Activated CD8-positive, alpha-beta T cell treated with anti-CD3 and anti-CD28 coated beads, Interleukin-2, amount 10 ng/mL, durations not matched to agents 7 days and 5 days (primary cell): Measurements from ENCODE around the gene CABLES1. TPM values are rescaled to one million over a fixed set of nuclear protein-coding genes. Genes with fewer than 3 reads are reported as not detected.

Source experiments
- ATAC-seq: fragments of 150-1000 bp; cut with Tn5 transposase; one replicate; pipeline ENCODE4 v1.10.0; 2021; ENCODE audit warnings: moderate library complexity
- CTCF ChIA-PET: fragments of 350-600 bp; sonication (Branson Sonifier 250); formaldehyde crosslinking; loops from one replicate; lab custom pipeline; 2021; ENCODE audit warnings: antibody characterized with exemption; lab: Charles Lee
- POLR2A ChIA-PET: fragments of 350-600 bp; sonication (Branson Sonifier 250); formaldehyde crosslinking; loops from one replicate; lab custom pipeline; 2021; ENCODE audit warnings: antibody characterized with exemption; lab: Charles Lee
- DNase-seq: peaks from one replicate; pipeline ENCODE4 v3.0.0-alpha.2; 2020
- H3K27ac Mint-ChIP-seq: one replicate; pipeline ENCODE4 v1.8.0; 2021; ENCODE audit warnings: mild to moderate bottlenecking, mixed read lengths
- H3K27me3 Mint-ChIP-seq: one replicate; pipeline ENCODE4 v1.8.0; 2021; ENCODE audit warnings: low read depth, mixed read lengths
- H3K36me3 Mint-ChIP-seq: one replicate; pipeline ENCODE4 v1.8.0; 2021; ENCODE audit warnings: low read depth, mixed read lengths
- H3K4me1 Mint-ChIP-seq: one replicate; pipeline ENCODE4 v1.8.0; 2021; ENCODE audit warnings: low read depth, mixed read lengths
- H3K4me3 Mint-ChIP-seq: one replicate; pipeline ENCODE4 v1.8.0; 2021; ENCODE audit warnings: mild to moderate bottlenecking, mixed read lengths
- H3K9me3 Mint-ChIP-seq: one replicate; pipeline ENCODE4 v1.8.0; 2022; ENCODE audit warnings: mixed read lengths; ENCODE audit not compliant: insufficient read depth
- total RNA-seq, 2 experiments: library from RNA; stranded (reverse); gene quantifications; one replicate each; pipeline ENCODE4 v1.2.3, GENCODE V29; 2021

CABLES1 gene
- total RNA-seq, 2 experiments from 2014 or later, result 2.3 to 2.7 TPM

DNA sequence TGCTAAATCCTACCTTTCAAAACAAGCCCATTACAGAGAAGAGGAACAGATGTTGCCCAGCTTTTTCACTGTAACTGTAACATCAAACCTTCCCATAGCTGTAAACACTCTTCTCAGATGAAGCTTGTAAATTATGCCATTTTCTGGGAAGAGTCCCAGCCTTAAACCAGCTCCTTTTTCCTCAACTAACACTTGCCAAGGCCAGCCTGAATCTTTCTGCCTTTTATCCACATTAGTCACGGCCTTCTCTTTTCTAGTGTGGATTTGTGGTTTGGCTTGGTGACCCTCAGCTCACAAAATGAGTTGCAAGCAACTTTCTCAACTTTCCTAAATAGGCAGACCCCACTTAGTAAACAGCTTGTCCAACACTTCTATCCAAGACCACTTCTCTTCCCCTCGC lies 90.2 kb downstream of the CABLES1 start:
- DNase-seq (no peak), ATAC-seq (no peak)
- ChIA-PET CTCF (interaction anchor here (0.7 to 2.0 kb wide), 3 partner anchors 17 to 176 kb away, joined by 3 to 4 read pairs (median 3); no protein-coding TSS in a partner anchor), POLR2A (no interaction called here)
- Mint-ChIP-seq H3K27me3 (no peaks in the 10 kb centered on the region), H3K27ac (no peak overlapping the region), H3K4me1 (peaks cover 48% of the 10 kb centered on the region), H3K9me3 (peaks cover 11% of the 10 kb centered on the region), H3K4me3 (no peak overlapping the region), H3K36me3 (peaks cover 24% of the 10 kb centered on the region)

DNA sequence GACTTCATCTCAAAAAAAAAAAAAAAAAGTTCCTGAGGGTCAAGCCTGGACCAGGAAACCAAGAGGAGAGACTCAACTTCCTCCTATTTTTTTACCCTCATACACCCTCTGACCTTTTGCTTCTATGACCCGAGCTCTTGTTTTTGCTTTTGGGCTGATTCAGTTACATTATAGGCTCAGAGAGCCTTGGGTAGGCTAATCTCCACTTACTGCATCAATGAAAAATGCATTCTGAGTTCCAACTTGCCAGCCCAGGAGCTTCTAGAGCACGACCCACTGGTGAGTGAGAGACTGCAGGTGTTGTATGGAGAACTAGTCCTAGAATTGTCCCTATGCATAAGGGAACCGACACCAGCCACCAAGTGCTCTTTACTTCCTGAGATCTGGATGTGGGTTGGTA lies 91.1 kb downstream of the CABLES1 start:
- CTCF ChIA-PET, result interaction anchor here (0.7 to 1.7 kb wide), 2 partner anchors 19 to 177 kb away, joined by 3 read pairs; no protein-coding TSS in a partner anchor
- POLR2A ChIA-PET, result no interaction called here
- no peak overlapping the region for H3K27ac Mint-ChIP-seq
- ATAC-seq (no peak), DNase-seq (no peak)
- H3K9me3 Mint-ChIP-seq, result peaks cover 11% of the 10 kb centered on the region
- no peaks in the 10 kb centered on the region for H3K27me3 Mint-ChIP-seq
- no peak overlapping the region for H3K4me3 Mint-ChIP-seq
- H3K4me1 Mint-ChIP-seq, result peaks cover 56% of the 10 kb centered on the region
- peaks cover 29% of the 10 kb centered on the region for H3K36me3 Mint-ChIP-seq

DNA sequence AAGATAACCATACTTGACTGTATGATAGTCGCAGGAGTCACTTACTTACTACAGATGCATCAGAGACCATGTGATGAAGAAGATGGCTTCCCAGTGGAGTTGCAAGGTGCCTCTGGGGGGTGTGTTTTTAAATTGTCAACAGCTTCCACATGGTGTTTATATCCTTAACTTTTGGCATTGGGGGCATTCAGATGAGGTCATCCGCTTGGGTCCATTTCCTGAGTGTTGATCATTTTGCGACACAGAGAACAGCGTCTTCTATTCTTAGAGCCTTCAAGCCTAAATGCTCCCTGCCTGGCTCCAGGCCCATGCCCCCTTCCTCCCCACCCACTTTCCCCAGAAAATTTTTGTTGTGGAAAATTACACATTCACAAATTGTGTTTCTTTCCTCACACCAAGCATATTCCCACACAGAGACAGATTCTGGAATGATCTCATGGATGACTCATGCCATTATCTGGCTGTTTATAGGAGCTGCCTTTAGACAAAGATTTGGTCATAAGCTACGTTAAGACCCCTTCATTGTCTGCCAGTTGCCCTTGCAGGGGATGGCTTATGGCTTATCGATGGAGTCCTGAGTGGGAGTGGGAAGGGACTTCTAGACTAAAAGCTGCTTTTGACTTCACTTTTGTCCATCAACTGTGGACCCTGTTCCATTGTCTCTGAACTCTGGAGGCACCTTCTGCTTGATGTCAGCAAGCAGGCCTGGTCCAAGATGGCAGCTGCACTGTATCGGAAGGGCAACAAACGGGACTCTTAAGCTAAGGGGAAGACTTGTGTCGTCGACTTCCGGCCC lies 91.8 kb downstream of the CABLES1 start:
- H3K4me1 Mint-ChIP-seq, result peaks cover 63% of the 10 kb centered on the region
- H3K9me3 Mint-ChIP-seq, result peaks cover 16% of the 10 kb centered on the region
- DNase-seq (no peak), ATAC-seq (no peak)
- H3K27ac Mint-ChIP-seq, result no peak overlapping the region
- CTCF ChIA-PET, result interaction anchor here (1.0 to 2.7 kb wide), 8 partner anchors 10 to 221 kb away, joined by 3 to 10 read pairs (median 3); no protein-coding TSS in a partner anchor
- H3K27me3 Mint-ChIP-seq, result no peaks in the 10 kb centered on the region
- H3K4me3 Mint-ChIP-seq, result no peak overlapping the region
- POLR2A ChIA-PET, result interaction anchor here (0.7 kb wide), 1 partner anchor 202 kb away, joined by 3 read pairs; no protein-coding TSS in a partner anchor
- peaks cover 35% of the 10 kb centered on the region for H3K36me3 Mint-ChIP-seq

DNA sequence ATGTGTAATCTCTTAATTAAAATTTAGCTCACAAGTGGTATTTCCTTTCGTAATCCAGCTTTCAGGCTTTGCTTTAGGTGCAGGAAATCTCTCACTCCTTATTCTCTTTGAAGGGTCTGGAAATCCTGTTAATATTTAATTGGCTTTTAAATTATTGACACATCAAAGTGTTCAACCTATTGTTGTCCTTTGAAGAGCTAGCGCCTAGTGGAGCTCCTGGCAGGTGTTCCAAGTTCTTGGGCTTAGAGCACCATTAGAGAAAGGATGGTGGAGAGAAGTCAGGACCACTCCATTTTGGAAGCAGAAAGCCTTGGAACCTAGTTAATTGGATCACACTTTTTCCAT lies 92.4 kb downstream of the CABLES1 start:
- Mint-ChIP-seq H3K4me3 (no peak overlapping the region), H3K4me1 (peaks cover 67% of the 10 kb centered on the region), H3K27ac (no peak overlapping the region), H3K36me3 (peaks cover 38% of the 10 kb centered on the region), H3K9me3 (peaks cover 16% of the 10 kb centered on the region), H3K27me3 (no peaks in the 10 kb centered on the region)
- DNase-seq (no peak), ATAC-seq (no peak)
- ChIA-PET CTCF (interaction anchor here (1.0 to 2.7 kb wide), 10 partner anchors 9 to 222 kb away, joined by 3 to 10 read pairs (median 3); no protein-coding TSS in a partner anchor), POLR2A (interaction anchor here (0.7 kb wide), 1 partner anchor 202 kb away, joined by 3 read pairs; no protein-coding TSS in a partner anchor)

DNA sequence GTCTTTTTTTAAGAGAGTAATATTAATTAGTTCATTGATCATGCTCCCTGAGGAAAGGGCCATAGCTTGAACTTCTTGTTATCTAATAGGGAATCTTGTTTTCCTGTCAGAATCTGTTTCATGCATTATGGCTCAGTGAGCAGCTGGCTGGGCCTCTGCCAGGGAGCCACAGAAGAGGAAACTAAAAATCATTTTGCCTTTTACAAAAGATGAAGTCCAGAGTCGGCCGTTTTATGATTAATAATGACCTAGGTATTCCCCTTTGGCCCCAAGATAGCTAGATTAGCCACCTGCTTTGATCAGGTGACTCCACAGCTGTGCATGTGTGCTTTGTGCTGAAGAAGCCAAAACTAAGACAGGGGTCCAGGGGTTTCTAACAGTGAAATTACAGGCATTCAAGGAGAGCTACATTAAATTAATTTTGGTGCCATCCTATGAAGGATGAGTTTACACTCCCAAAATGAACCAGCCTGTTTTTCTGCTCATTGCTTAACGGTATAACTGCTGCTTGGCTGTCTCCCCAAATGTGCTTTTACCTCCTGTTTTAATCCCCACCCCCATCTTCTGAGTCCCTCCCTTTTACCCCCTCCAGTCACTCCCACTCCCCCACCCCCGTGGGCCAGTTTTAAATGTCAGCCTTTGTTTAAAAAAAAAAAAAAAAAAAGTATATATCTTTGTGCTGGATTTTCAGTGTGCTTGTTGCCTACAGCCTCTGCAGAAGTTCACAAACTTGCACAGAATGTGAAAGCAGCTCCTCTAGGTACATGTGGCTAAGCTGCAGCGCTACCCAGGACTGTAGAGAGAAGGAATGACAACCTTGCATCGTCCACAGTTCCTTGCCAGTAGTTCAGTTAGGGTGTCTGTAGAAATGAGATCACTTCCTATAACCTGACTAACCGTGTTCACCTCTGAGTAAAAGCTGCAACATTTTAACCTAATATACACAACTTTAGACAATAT lies 93.1 kb downstream of the CABLES1 start:
- POLR2A ChIA-PET, result interaction anchor here (0.8 to 1.2 kb wide), 2 partner anchors 9 to 13 kb away, joined by 3 to 4 read pairs; no protein-coding TSS in a partner anchor
- Mint-ChIP-seq H3K27me3 (no peaks in the 10 kb centered on the region), H3K4me1 (peaks cover 74% of the 10 kb centered on the region), H3K9me3 (peaks cover 16% of the 10 kb centered on the region), H3K27ac (peak overlapping the region; percentile 91), H3K4me3 (no peak overlapping the region), H3K36me3 (peaks cover 44% of the 10 kb centered on the region)
- CTCF ChIA-PET, result interaction anchor here (1.0 to 2.7 kb wide), 11 partner anchors 9 to 222 kb away, joined by 3 to 10 read pairs (median 3); no protein-coding TSS in a partner anchor
- ATAC-seq, result peak; percentile 34
- DNase-seq, result peak; percentile 50

DNA sequence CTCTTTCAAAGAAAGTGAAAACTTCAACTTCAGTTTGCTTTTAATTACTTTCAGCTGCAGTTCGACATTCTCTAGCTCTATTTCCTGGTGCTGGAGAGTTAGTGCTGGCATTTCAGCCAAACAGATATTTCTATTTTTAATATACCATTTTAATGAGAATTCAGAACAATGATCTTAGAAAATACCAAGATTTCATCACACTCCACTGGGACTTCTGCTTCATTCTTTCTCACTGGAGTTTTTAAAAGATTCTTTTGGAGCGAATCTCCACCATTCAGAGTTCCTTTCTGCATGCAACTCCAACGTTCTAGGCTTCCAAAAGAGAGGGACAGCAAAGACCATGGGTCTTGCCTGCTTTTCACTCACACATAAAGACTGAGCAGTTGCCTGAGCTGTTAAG lies 94.2 kb downstream of the CABLES1 start:
- peaks cover 78% of the 10 kb centered on the region for H3K4me1 Mint-ChIP-seq
- H3K27ac Mint-ChIP-seq, result peak overlapping the region; percentile 67
- H3K4me3 Mint-ChIP-seq, result no peak overlapping the region
- H3K9me3 Mint-ChIP-seq, result peaks cover 16% of the 10 kb centered on the region
- ChIA-PET CTCF (interaction anchor here (0.7 to 2.7 kb wide), 4 partner anchors 8 to 182 kb away, joined by 3 to 10 read pairs (median 3); no protein-coding TSS in a partner anchor), POLR2A (interaction anchor here (0.8 to 1.2 kb wide), 3 partner anchors 8 to 31 kb away, joined by 3 to 4 read pairs (median 3); no protein-coding TSS in a partner anchor)
- H3K27me3 Mint-ChIP-seq, result no peaks in the 10 kb centered on the region
- peaks cover 44% of the 10 kb centered on the region for H3K36me3 Mint-ChIP-seq
- DNase-seq, result no peak
- ATAC-seq, result no peak

DNA sequence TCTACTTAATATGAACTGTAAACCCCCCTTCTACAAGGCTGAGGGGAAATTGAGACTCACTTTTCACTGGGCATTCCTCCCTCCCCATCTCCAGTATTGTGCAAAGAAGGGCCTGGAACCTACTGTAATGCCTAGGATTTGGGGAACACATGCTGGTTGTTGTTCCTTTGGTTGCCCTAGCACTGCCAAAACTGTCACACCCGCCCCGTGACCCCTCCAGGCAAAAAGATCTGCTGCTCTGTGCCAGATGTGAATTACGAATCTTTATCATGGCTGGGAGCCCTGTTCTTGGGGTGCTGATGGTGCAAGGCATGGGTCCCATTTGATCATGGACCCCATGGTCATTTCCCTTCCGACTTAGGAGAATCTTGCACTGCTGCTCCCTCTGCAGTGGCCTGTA lies 95.4 kb downstream of the CABLES1 start:
- CTCF ChIA-PET, result interaction anchor here (0.8 kb wide), 1 partner anchor 10 kb away, joined by 3 read pairs; no protein-coding TSS in a partner anchor
- Mint-ChIP-seq H3K27ac (peak overlapping the region; percentile 89), H3K4me3 (peak overlapping the region; percentile 2), H3K36me3 (peaks cover 38% of the 10 kb centered on the region), H3K4me1 (peaks cover 83% of the 10 kb centered on the region), H3K27me3 (no peaks in the 10 kb centered on the region), H3K9me3 (peaks cover 16% of the 10 kb centered on the region)
- ATAC-seq (no peak), DNase-seq (no peak)
- POLR2A ChIA-PET, result no interaction called here

DNA sequence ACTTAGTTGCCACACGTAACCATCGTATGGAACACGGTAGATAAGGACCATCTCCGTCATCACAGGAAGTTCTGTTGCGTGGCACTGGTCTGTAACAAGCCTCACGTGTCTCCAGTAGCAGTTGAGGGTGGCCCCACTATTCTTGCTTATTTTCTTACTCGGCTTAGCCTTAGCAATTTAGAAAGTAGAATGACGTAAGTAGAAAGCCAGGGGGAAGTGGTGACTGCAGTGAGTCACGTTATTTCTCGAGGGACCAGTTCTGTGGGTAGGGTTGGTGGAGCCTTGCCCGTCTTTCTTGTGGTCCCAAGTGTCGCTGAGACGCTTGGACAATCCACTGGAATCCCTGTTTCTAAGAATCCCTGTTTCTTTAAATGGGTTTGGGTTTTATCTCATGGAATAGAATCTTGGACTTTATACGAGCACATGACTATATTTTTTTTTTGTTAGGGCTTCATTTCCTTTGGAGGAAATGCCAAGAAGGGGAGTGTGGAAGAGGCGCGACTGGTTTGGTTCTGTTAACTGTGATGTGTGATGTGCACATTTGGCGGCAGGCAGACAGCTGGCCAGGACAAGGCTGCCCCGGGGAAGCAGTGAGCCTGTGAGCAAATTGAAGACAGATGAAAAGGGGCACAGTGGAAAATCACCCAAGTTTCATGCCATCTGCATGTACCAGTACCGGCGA lies 96.2 kb downstream of the CABLES1 start:
- H3K36me3 Mint-ChIP-seq, result peaks cover 35% of the 10 kb centered on the region
- peak overlapping the region; percentile 94 for H3K27ac Mint-ChIP-seq
- ChIA-PET CTCF (interaction anchor here (1.1 kb wide), 1 partner anchor 38 kb away, joined by 3 read pairs; no protein-coding TSS in a partner anchor), POLR2A (interaction anchor here (0.6 kb wide), 1 partner anchor 221 kb away, joined by 3 read pairs; no protein-coding TSS in a partner anchor)
- peaks cover 15% of the 10 kb centered on the region for H3K9me3 Mint-ChIP-seq
- H3K4me3 Mint-ChIP-seq, result peak overlapping the region; percentile 26
- peaks cover 84% of the 10 kb centered on the region for H3K4me1 Mint-ChIP-seq
- peak; percentile 95 for ATAC-seq
- H3K27me3 Mint-ChIP-seq, result no peaks in the 10 kb centered on the region
- DNase-seq, result peak; percentile 91

DNA sequence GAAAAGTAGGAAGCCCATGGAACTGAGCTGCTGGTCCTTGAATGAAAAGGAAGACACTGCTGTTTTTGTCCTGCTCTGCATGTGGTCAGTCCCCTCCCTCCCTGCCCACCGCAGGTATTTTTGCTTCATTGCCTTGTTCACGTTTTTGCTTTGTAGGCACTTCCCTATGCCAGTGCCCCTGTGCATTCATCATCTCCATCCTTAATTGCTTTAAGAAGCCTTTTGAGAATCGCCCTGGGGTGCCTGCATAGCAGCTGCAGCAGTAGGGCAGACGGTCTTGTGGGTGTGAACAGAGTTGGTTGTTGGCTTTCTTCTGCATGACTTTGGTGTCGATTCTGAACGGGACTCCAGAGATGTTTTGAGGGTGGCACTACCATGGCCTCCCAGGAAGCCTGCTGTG lies 97.0 kb downstream of the CABLES1 start:
- DNase-seq (no peak), ATAC-seq (no peak)
- Mint-ChIP-seq H3K27ac (peak overlapping the region; percentile 47), H3K9me3 (peaks cover 8% of the 10 kb centered on the region), H3K27me3 (no peaks in the 10 kb centered on the region), H3K36me3 (peaks cover 28% of the 10 kb centered on the region), H3K4me1 (peaks cover 85% of the 10 kb centered on the region), H3K4me3 (no peak overlapping the region)
- CTCF ChIA-PET, result interaction anchor here (1.1 kb wide), 1 partner anchor 37 kb away, joined by 3 read pairs; no protein-coding TSS in a partner anchor
- POLR2A ChIA-PET, result no interaction called here

DNA sequence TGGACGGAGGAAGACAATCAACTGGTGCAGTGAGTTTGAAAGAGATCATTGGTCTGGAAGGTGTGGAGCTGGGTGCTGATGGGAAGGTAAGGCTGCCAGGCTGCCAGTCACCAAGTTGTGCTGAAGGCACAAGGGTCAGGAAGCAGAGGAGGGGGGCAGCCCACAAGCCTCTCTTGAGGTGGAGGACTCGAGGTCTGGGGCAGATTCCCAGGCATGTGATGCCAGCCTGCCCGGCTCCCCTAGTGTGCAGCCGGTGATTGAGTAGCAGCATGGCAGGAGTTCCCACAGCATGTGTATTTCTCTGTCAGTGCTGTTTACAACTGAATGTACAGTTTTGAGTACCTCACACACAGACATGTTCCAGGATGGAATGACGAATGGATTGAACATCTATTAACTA lies 99.3 kb downstream of the CABLES1 start:
- DNase-seq (no peak), ATAC-seq (no peak)
- H3K27me3 Mint-ChIP-seq, result no peaks in the 10 kb centered on the region
- CTCF ChIA-PET, result no interaction called here
- no peak overlapping the region for H3K4me3 Mint-ChIP-seq
- H3K27ac Mint-ChIP-seq, result no peak overlapping the region
- peaks cover 4% of the 10 kb centered on the region for H3K9me3 Mint-ChIP-seq
- H3K36me3 Mint-ChIP-seq, result peaks cover 27% of the 10 kb centered on the region
- H3K4me1 Mint-ChIP-seq, result peaks cover 86% of the 10 kb centered on the region
- POLR2A ChIA-PET, result no interaction called here
